ENCODE results near the gene ZDHHC17.

ZDHHC17 gene

DNA sequence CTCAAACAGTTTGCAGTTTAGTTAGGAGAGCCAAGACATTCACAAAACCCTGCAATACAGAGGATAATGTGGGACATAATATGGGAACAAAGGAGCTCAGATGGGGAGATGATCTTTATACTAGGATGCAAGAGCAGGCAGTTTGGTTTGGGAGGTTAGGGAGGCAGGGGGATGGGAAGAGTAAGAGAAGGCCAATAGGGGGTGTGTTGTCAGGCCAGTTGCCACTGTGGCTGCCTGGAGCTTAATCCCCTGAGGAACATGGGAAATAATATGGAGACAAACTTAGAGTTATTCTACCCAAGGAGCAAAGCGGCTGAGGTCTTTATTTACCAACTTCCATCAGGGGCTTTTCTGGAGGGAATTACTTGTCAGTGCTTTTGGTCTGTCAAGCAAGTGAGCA lies 124.9 kb downstream of the ZDHHC17 start:
- TF ChIP-seq, protein P1, sequence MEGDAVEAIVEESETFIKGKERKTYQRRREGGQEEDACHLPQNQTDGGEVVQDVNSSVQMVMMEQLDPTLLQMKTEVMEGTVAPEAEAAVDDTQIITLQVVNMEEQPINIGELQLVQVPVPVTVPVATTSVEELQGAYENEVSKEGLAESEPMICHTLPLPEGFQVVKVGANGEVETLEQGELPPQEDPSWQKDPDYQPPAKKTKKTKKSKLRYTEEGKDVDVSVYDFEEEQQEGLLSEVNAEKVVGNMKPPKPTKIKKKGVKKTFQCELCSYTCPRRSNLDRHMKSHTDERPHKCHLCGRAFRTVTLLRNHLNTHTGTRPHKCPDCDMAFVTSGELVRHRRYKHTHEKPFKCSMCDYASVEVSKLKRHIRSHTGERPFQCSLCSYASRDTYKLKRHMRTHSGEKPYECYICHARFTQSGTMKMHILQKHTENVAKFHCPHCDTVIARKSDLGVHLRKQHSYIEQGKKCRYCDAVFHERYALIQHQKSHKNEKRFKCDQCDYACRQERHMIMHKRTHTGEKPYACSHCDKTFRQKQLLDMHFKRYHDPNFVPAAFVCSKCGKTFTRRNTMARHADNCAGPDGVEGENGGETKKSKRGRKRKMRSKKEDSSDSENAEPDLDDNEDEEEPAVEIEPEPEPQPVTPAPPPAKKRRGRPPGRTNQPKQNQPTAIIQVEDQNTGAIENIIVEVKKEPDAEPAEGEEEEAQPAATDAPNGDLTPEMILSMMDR (IDR thresholded peaks at IDR 0.05; ENCODE audit: low read length), result no peak
- TF ChIP-seq EZH2 (optimal IDR thresholded peaks at IDR 0.05; ENCODE audit: low read depth, low read length) (no peak), EZH2phosphoT487 (IDR thresholded peaks at IDR 0.05; ENCODE audit: low read length) (no peak)
- Histone ChIP-seq H3K27me3 (replicated peaks; ENCODE audit: insufficient read depth, low read length) (no peaks in the 10 kb centered on the region), H3K9me3 (replicated peaks; ENCODE audit: insufficient read depth, low read length) (no peaks in the 10 kb centered on the region), H3K4me3 (ENCODE audit: low read length) (no peak overlapping the region), H3K79me2 (ENCODE audit: low read length) (no peaks in the 10 kb centered on the region), H3K4me2 (ENCODE audit: low read depth, low read length) (no peak overlapping the region), H3K9me2 (replicated peaks; ENCODE audit: insufficient read depth, low read length) (no peaks in the 10 kb centered on the region), H3K4me1 (ENCODE audit: low read length) (no peaks in the 10 kb centered on the region), H3K27ac (ENCODE audit: low read length) (no peak overlapping the region), H3F3A (ENCODE audit: insufficient read depth, low read length) (no peaks in the 10 kb centered on the region), H3K9ac (ENCODE audit: low read length) (no peak overlapping the region), H4K20me1 (ENCODE audit: insufficient read depth, low read length) (no peaks in the 10 kb centered on the region), H2AFZ (ENCODE audit: low read length) (no peak overlapping the region), H3K36me3 (replicated peaks; ENCODE audit: insufficient read depth, low read length) (no peaks in the 10 kb centered on the region)
- DNase-seq, result no peak

DNA sequence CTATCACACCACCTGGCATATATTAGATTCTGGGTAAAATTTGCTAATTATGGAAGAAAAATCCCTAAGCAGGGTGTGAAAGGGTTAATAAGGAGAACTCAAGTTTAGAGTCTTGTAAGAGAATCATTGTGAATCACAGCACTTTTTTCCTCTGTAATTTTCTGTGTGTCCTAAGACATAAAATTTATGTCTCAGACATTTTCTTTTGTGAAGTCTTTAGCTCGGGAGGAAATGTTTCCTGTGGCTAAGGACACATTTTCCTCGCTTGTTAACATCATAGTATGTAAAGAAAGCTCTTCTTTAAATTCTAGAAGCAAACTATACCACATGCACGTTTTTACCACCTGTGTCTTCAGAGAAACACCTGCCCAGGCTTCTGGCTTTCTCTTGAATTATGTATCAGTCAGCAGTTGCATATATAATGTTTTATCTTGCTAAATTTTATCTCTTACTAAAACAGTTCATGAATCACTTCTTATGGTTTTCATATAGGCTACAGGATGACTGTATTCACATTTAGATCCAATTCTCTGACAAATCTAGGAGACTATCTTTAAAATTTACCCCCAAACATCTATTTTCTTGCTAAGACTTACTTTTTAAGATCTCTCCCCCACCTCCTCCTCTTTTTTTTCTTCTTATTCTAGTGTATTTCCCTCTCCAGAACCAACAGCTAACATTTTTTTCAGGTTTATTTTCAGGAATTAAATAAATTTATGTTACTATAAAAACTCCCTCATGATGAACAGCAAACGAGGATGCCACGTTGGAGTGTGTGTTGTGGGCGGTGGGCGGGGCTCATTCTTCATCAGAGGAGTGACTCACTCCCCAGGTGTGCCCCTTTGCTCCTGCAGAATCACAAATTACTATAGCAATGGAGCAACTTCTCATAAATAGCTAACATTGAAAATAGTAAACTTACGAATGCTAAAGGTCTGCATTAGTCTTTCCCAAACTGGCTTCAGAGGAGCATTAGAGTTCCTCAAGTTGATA lies 126.5 kb downstream of the ZDHHC17 start:
- no peak for TF ChIP-seq EZH2 (optimal IDR thresholded peaks at IDR 0.05; ENCODE audit: low read depth, low read length)
- TF ChIP-seq EZH2phosphoT487 (IDR thresholded peaks at IDR 0.05; ENCODE audit: low read length), result no peak
- TF ChIP-seq, protein P1 (IDR thresholded peaks at IDR 0.05; ENCODE audit: low read length), result no peak
- H3K9me3 ChIP-seq (replicated peaks; ENCODE audit: insufficient read depth, low read length), result no peaks in the 10 kb centered on the region
- H3K36me3 ChIP-seq (replicated peaks; ENCODE audit: insufficient read depth, low read length), result no peaks in the 10 kb centered on the region
- H3K9ac ChIP-seq (ENCODE audit: low read length), result no peak overlapping the region
- H3F3A ChIP-seq (ENCODE audit: insufficient read depth, low read length), result no peaks in the 10 kb centered on the region
- H3K9me2 ChIP-seq (replicated peaks; ENCODE audit: insufficient read depth, low read length), result no peaks in the 10 kb centered on the region
- H2AFZ ChIP-seq (ENCODE audit: low read length), result no peak overlapping the region
- DNase-seq, result no peak
- H3K27ac ChIP-seq (ENCODE audit: low read length), result no peak overlapping the region
- H4K20me1 ChIP-seq (ENCODE audit: insufficient read depth, low read length), result no peaks in the 10 kb centered on the region
- H3K79me2 ChIP-seq (ENCODE audit: low read length), result no peaks in the 10 kb centered on the region
- no peak overlapping the region for H3K4me2 ChIP-seq (ENCODE audit: low read depth, low read length)
- H3K4me1 ChIP-seq (ENCODE audit: low read length), result no peaks in the 10 kb centered on the region
- H3K27me3 ChIP-seq (replicated peaks; ENCODE audit: insufficient read depth, low read length), result no peaks in the 10 kb centered on the region
- no peak overlapping the region for H3K4me3 ChIP-seq (ENCODE audit: low read length)

DNA sequence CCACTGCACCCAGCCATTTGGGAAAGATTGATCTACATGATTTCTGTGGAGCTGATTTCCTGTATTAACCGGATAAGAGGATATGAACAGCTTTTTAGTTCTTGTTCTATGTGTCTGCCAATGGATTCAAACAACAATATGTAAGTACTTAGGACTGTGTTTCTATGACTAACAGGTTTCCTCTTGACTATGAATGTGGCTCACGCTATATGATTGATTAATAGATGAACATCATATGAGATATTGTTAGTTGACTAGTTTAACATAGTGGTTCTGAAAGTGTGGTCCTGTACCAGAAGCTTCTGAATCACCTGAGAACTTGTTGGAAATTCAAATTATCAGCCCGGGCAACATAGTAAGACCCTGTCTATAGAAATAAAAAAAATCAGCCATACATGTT lies 127.7 kb downstream of the ZDHHC17 start:
- TF ChIP-seq, protein P1 (IDR thresholded peaks at IDR 0.05; ENCODE audit: low read length), result no peak
- TF ChIP-seq EZH2phosphoT487 (IDR thresholded peaks at IDR 0.05; ENCODE audit: low read length), result no peak
- Histone ChIP-seq H3K4me1 (ENCODE audit: low read length) (no peaks in the 10 kb centered on the region), H3K4me3 (ENCODE audit: low read length) (no peak overlapping the region), H3K27me3 (replicated peaks; ENCODE audit: insufficient read depth, low read length) (no peaks in the 10 kb centered on the region), H3F3A (ENCODE audit: insufficient read depth, low read length) (no peaks in the 10 kb centered on the region), H2AFZ (ENCODE audit: low read length) (no peak overlapping the region), H3K9me3 (replicated peaks; ENCODE audit: insufficient read depth, low read length) (no peaks in the 10 kb centered on the region), H4K20me1 (ENCODE audit: insufficient read depth, low read length) (no peaks in the 10 kb centered on the region), H3K9ac (ENCODE audit: low read length) (no peak overlapping the region), H3K27ac (ENCODE audit: low read length) (no peak overlapping the region), H3K79me2 (ENCODE audit: low read length) (no peaks in the 10 kb centered on the region), H3K36me3 (replicated peaks; ENCODE audit: insufficient read depth, low read length) (no peaks in the 10 kb centered on the region), H3K9me2 (replicated peaks; ENCODE audit: insufficient read depth, low read length) (no peaks in the 10 kb centered on the region), H3K4me2 (ENCODE audit: low read depth, low read length) (no peak overlapping the region)
- DNase-seq, result no peak
